Erythroblast (primary cell): ENCODE data around the gene STMN3.

Experiments
- GATA1 ChIP-seq: IDR thresholded peaks from 2 replicates; pipeline ENCODE4 v1.6.1; 2011; ENCODE audit warnings: low read depth, mild to moderate bottlenecking, control low read depth, low read length, moderate library complexity
- POLR2A ChIP-seq: IDR thresholded peaks from 2 replicates; pipeline ENCODE4 v1.6.1; 2011; ENCODE audit warnings: mild to moderate bottlenecking, low read length

DNA sequence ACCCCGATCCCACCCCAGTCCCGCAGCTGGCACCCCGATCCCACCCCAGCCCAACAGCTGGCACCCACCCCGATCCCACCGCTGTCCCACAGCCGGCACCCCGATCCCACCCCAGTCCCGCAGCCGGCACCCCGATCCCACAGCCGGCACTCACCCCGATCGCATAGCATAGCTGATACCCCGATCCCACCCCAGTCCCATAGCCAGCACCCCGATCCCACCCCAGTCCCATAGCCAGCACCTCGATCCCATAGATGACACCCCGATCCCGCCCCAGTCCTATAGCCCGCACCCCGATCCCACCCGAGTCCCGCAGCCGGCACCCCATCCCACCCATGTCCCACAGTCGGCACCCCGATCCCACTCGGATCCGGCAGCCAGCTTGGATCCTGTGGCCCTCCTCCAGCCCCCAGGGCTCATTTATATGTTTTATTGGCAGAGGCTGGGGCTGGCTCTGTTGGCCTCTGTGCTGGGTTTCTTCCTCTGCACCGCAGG is 25.4 kb downstream of the STMN3 start:
- TF ChIP-seq POLR2A = no peak
- no peak for TF ChIP-seq GATA1
